ENCODE measurements around the gene HCFC1. TPM values are rescaled to one million over a fixed set of nuclear protein-coding genes. Genes with fewer than 3 reads are reported as not detected.
A peak's percentile ranks its signal among the peaks of the same experiment; 100 is the strongest.

Gene HCFC1
- total RNA-seq, 6 experiments from 2014 or later: 52.1 to 62.1 (median 59.0) TPM

DNA sequence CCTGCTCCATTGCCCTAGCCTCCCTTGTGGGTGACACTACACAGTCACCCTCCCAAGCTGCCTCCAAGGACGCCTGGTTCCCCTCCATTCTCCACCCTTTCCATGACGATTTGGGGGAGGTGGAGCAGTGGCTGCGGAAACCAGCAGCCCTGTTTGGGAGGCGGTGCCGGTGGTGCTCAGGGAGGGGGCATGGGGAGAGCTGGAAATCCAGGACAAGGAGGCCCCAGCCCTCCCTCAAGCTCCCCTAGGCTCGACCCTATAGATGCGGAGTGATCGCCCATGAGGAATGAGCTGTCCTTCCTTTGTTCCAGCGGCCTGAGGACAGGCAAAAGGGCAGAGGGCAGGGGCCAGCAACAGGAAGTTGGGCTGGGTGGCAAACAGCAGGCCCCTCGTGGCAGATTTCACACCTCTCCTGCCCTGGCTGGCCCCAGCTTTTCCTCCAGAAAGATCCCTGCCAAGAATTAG lies 23.6 kb downstream of the HCFC1 start:
- Mint-ChIP-seq H3K9me3 (no peaks in the 10 kb centered on the region), H3K27ac (no peak overlapping the region), H3K4me3 (no peak overlapping the region), H3K36me3 (ENCODE audit: low read depth) (peaks cover 5% of the 10 kb centered on the region), H3K4me1 (ENCODE audit: low read depth) (0 out of 2 replicates have a peak, but pooled peaks cover 5% of the 10 kb centered on the region), H3K27me3 (ENCODE audit: insufficient read depth) (no peaks in the 10 kb centered on the region; the same call in 1 of the 2 replicates)
- TF ChIP-seq, protein P1, sequence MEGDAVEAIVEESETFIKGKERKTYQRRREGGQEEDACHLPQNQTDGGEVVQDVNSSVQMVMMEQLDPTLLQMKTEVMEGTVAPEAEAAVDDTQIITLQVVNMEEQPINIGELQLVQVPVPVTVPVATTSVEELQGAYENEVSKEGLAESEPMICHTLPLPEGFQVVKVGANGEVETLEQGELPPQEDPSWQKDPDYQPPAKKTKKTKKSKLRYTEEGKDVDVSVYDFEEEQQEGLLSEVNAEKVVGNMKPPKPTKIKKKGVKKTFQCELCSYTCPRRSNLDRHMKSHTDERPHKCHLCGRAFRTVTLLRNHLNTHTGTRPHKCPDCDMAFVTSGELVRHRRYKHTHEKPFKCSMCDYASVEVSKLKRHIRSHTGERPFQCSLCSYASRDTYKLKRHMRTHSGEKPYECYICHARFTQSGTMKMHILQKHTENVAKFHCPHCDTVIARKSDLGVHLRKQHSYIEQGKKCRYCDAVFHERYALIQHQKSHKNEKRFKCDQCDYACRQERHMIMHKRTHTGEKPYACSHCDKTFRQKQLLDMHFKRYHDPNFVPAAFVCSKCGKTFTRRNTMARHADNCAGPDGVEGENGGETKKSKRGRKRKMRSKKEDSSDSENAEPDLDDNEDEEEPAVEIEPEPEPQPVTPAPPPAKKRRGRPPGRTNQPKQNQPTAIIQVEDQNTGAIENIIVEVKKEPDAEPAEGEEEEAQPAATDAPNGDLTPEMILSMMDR (IDR thresholded peaks at IDR 0.05): no peak
- no peak for DNase-seq

DNA sequence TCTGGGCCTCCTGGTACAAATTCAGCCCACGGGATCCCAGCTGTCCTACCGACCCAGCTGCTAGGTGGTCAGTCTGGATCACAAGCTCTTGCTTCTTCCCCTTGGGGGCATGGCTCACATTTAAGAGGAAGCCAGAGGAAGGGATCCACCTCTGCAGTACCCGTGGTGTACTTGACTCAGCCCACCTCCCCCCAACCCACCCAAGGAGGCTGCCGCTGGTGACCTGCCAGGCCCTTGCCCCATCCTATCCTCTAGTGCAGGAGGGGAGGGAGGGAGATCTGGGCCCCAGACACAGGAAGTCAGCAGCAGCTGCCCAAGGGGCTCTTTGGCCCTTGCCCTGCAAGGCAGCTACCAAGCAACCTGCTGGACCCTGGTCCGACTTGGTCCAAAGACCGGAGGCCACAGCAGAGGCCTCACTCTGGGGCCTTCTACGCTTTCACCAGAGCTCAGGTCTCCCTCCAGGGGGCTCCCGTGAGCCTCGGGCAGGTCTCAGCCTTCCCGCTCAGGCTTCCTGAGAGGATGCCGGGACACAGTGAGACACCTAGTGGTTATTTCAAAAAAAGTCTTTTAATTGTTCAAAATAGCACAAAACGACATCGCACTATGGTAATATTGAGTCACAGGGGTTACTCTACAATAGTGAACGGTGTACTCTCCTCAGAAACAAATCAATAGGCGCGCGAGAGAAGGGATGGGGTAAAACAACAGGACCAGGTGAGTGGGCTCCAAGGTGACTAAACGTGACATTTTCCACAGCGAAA lies 24.4 kb downstream of the HCFC1 start:
- DNase-seq: peak; percentile 65
- Mint-ChIP-seq H3K27ac (peak overlapping the region; percentile 72), H3K4me3 (peak overlapping the region; percentile 47; the same call in 1 of the 2 replicates), H3K36me3 (ENCODE audit: low read depth) (peaks cover 5% of the 10 kb centered on the region), H3K9me3 (no peaks in the 10 kb centered on the region), H3K27me3 (ENCODE audit: insufficient read depth) (no peaks in the 10 kb centered on the region; the same call in 1 of the 2 replicates), H3K4me1 (ENCODE audit: low read depth) (0 out of 2 replicates have a peak, but pooled peaks cover 5% of the 10 kb centered on the region)
- TF ChIP-seq, protein P1 (IDR thresholded peaks at IDR 0.05): peak; percentile 85

DNA sequence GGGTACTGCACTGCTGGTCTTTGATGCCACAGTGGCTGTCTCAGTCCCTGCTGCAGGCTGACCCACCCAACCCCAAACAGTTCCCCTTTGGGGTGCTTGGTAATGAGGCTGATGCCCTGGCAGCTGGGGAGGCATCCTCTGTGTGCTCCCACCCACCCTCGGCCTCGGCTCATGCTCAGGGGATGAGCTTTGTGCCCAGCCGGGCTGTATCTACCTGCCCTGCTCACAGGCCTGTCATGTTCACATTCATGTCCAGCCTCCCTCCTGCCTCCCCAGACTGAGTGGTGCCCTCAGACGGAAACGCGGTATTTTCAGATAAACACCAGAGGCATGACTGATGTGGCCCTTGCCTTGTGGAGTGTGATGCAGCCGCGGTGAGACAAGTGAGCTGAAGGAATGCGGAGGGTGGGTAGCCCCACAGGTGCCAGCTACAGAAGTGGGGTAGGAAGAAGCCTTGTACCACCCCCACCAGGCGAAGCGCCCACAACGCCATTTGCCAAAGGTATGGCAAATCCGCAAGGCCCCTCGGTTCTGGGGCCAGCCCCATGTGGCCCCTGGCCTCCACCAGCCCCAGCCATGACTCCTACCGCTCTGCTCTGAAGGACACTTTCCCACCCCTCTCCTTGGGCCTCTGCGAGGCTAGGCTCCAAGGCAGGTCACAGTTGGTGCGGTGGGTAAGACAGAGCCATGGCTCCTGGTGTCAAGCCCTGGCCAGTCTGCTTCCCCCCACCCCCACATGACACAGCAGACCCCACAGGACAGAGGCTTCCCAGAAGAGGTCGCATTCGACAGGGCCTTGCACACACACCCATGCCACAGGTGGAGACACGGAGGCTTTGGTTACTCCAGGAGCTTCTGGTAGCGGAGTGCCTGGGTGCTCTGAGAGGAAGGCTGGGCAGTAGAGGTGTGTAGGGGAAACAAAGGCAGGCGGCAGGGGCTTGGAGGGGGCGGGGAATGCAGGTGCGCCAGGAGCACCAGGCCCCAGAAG lies 25.4 kb downstream of the HCFC1 start:
- Mint-ChIP-seq H3K4me1 (ENCODE audit: low read depth) (0 out of 2 replicates have a peak, but pooled peaks cover 5% of the 10 kb centered on the region), H3K27me3 (ENCODE audit: insufficient read depth) (no peaks in the 10 kb centered on the region; the same call in 1 of the 2 replicates), H3K4me3 (no peak overlapping the region), H3K36me3 (ENCODE audit: low read depth) (peaks cover 5% of the 10 kb centered on the region), H3K9me3 (no peaks in the 10 kb centered on the region), H3K27ac (no peak overlapping the region)
- TF ChIP-seq, protein P1 (IDR thresholded peaks at IDR 0.05): no peak
- no peak for DNase-seq

DNA sequence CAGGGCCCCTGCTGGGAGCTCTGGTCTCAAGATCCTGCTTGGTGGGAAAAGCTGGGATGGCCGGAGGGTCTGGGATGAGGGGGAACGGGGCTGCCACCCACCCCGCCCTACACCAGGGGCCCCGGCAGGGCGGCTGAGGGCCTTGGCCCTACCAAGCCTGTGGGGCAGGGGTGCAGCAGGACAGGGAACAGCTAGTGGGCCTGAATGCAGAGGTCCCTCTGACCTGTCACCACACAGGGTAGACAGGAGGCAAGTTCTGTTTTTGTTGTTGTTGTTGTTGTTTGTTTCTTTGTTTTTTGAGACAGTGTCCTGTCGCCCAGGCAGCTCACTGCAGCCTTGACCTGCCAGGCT lies 26.8 kb downstream of the HCFC1 start:
- Mint-ChIP-seq H3K4me3 (no peak overlapping the region), H3K36me3 (ENCODE audit: low read depth) (peaks cover 5% of the 10 kb centered on the region), H3K27ac (no peak overlapping the region), H3K4me1 (ENCODE audit: low read depth) (0 out of 2 replicates have a peak, but pooled peaks cover 5% of the 10 kb centered on the region), H3K9me3 (no peaks in the 10 kb centered on the region), H3K27me3 (ENCODE audit: insufficient read depth) (no peaks in the 10 kb centered on the region; the same call in none of the 2 replicates)
- no peak for DNase-seq
- TF ChIP-seq, protein P1 (IDR thresholded peaks at IDR 0.05): no peak

DNA sequence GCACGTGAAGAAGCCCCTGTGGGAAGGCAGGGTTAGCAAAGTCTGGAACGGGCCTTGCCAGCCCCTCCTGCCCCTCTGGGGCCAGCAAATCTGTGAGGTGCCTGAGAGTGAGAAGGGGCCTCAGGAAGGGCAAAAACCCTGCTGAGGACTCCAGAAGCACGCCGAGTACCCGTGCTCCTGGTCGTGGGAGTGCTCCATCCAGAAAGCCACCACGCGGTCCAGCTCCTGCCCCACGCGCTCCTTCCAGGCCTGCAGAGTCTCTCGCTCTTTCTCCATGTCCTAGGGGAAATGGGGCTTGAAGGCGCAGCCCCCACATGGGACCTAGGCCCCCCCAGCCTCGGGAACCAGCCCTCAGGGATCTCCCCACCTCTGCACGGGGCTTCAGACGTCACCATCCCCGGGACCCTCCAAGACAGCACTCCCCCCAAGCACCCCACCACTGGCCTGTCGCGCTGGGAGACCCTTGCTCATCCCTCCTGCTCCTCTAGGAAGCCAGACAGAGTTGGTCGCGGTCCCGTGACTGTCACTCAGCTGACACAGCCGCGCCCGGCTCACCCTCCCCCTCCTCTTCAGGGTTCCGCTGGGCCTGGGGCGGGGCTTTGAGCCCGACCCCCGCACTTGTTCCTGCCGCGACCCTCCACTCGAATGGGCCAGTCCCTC lies 27.3 kb downstream of the HCFC1 start, which contains the start of gene RENBP:
RENBP (minus strand) TSS at position 504 of the 660 bp plus-strand sequence; CDS start at position 471, 33 bp downstream.
- no peaks in the 10 kb centered on the region; the same call in none of the 2 replicates for H3K27me3 Mint-ChIP-seq (ENCODE audit: insufficient read depth)
- no peaks in the 10 kb centered on the region for H3K9me3 Mint-ChIP-seq
- no peak within 1 kb of the TSS for H3K27ac Mint-ChIP-seq
- H3K36me3 Mint-ChIP-seq (ENCODE audit: low read depth): peaks cover 5% of the 10 kb centered on the region
- H3K4me3 Mint-ChIP-seq: no peak within 1 kb of the TSS
- 0 out of 2 replicates have a peak, but pooled peaks cover 5% of the 10 kb centered on the region for H3K4me1 Mint-ChIP-seq (ENCODE audit: low read depth)
- DNase-seq: no peak
- TF ChIP-seq, protein P1 (IDR thresholded peaks at IDR 0.05): no peak

Measured in HFFc6 (cell line).